Liver (tissue), 9 donors: ENCODE measurements around the gene DPP6. TPM values are rescaled to one million over a fixed set of nuclear protein-coding genes. Genes with fewer than 3 reads are reported as not detected.

Experiments
- DNase-seq: peaks from one replicate; pipeline ENCODE4 v3.0.0-alpha.2; 2017; ENCODE audit warnings: low spot score
- H3K27ac ChIP-seq, 2 donors: one replicate each; pipeline ENCODE4 v1.7.0; 2013; ENCODE audit warnings: inconsistent platforms in 2 of 2, low read length in 2 of 2, control low read depth in 1 of 2, low read depth in 1 of 2, mild to moderate bottlenecking in 1 of 2
- H3K27me3 ChIP-seq, 4 donors: one replicate each; pipeline versions ENCODE4 v1.6.1 to v1.7.0; 2013; ENCODE audit warnings: low read length in 3 of 4, inconsistent platforms in 1 of 4, mild to moderate bottlenecking in 1 of 4, moderate library complexity in 1 of 4; ENCODE audit not compliant: control insufficient read depth in 4 of 4, insufficient read depth in 4 of 4
- H3K36me3 ChIP-seq, 4 donors: one replicate each; pipeline versions ENCODE4 v1.6.1 to v1.7.0; 2013; ENCODE audit warnings: low read length in 3 of 4, mild to moderate bottlenecking in 3 of 4, low read depth in 1 of 4, moderate library complexity in 1 of 4; ENCODE audit not compliant: control insufficient read depth in 4 of 4, insufficient read depth in 3 of 4
- H3K4me1 ChIP-seq, 4 donors: one replicate each; pipeline versions ENCODE4 v1.6.1 to v1.7.0; 2013; ENCODE audit warnings: low read length in 3 of 4, mild to moderate bottlenecking in 3 of 4, moderate library complexity in 1 of 4; ENCODE audit not compliant: control insufficient read depth in 4 of 4, insufficient read depth in 4 of 4
- H3K4me3 ChIP-seq, 3 donors: one replicate each; pipeline versions ENCODE4 v1.6.1 to v1.7.0; 2013; ENCODE audit warnings: low read length in 3 of 3, control low read depth in 1 of 3, low read depth in 1 of 3, mild to moderate bottlenecking in 1 of 3
- H3K9ac ChIP-seq, 2 donors: one replicate each; pipeline ENCODE4 v1.7.0; 2013; ENCODE audit warnings: low read length in 2 of 2, mild to moderate bottlenecking in 2 of 2, moderate library complexity in 2 of 2, control low read depth in 1 of 2, low read depth in 1 of 2
- H3K9me3 ChIP-seq, 4 donors: one replicate each; pipeline versions ENCODE4 v1.6.1 to v1.7.0; 2013; ENCODE audit warnings: low read length in 3 of 4; ENCODE audit not compliant: control insufficient read depth in 4 of 4
- ATF3 ChIP-seq: IDR thresholded peaks from 2 replicates; pipeline ENCODE4 v1.6.1; 2016; ENCODE audit warnings: antibody characterized with exemption
- CTCF ChIP-seq: fragments of 150-350 bp; IDR thresholded peaks from 2 replicates; pipeline ENCODE4 v1.5.1; 2017; ENCODE audit warnings: improper control_type of control experiment, low read depth, low read length; ENCODE audit not compliant: missing input control
- EGR1 ChIP-seq, 2 donors: IDR thresholded peaks; 2 replicates each; pipeline ENCODE4 v1.6.1; 2016 to 2018; ENCODE audit warnings: antibody characterized with exemption in 2 of 2, low read depth in 2 of 2
- FOXA1 ChIP-seq: IDR thresholded peaks from 2 replicates; pipeline ENCODE4 v1.6.1; 2016; ENCODE audit warnings: antibody characterized with exemption
- FOXA2 ChIP-seq: IDR thresholded peaks from 2 replicates; pipeline ENCODE4 v1.6.1; 2016; ENCODE audit warnings: antibody characterized with exemption
- GABPA ChIP-seq, 2 donors: IDR thresholded peaks in 1 of 2; conservative IDR thresholded peaks in 1 of 2; 2 replicates each; pipeline ENCODE4 v1.6.1; 2016; ENCODE audit warnings: antibody characterized with exemption in 2 of 2, mild to moderate bottlenecking in 1 of 2, moderate library complexity in 1 of 2
- HNF4G ChIP-seq: IDR thresholded peaks from 2 replicates; pipeline ENCODE4 v1.6.1; 2016; ENCODE audit warnings: antibody characterized with exemption
- JUND ChIP-seq, 2 donors: IDR thresholded peaks; 2 replicates each; pipeline ENCODE4 v1.6.1; 2016; ENCODE audit warnings: antibody characterized with exemption in 2 of 2
- MAX ChIP-seq: IDR thresholded peaks from 2 replicates; pipeline ENCODE4 v1.6.1; 2016; ENCODE audit warnings: antibody characterized with exemption
- NR2F2 ChIP-seq: IDR thresholded peaks from 2 replicates; pipeline ENCODE4 v1.6.1; 2016; ENCODE audit warnings: antibody characterized with exemption
- RAD21 ChIP-seq, 2 donors: IDR thresholded peaks; 2 replicates each; pipeline ENCODE4 v1.6.1; 2016; ENCODE audit warnings: antibody characterized with exemption in 2 of 2, mild to moderate bottlenecking in 2 of 2
- REST ChIP-seq: IDR thresholded peaks from 2 replicates; pipeline ENCODE4 v1.6.1; 2016; ENCODE audit warnings: antibody characterized with exemption, mild to moderate bottlenecking
- RXRA ChIP-seq, 2 donors: IDR thresholded peaks; 2 replicates each; pipeline ENCODE4 v1.6.1; 2017 to 2018; ENCODE audit warnings: antibody characterized with exemption in 2 of 2, mild to moderate bottlenecking in 1 of 2
- SP1 ChIP-seq: IDR thresholded peaks from 2 replicates; pipeline ENCODE4 v1.6.1; 2018; ENCODE audit warnings: antibody characterized with exemption, mild to moderate bottlenecking
- YY1 ChIP-seq: IDR thresholded peaks from 2 replicates; pipeline ENCODE4 v1.6.1; 2016; ENCODE audit warnings: antibody characterized with exemption, mild to moderate bottlenecking
- ZBTB33 ChIP-seq: IDR thresholded peaks from 2 replicates; pipeline ENCODE4 v1.6.1; 2016; ENCODE audit warnings: antibody characterized with exemption
- WGBS: extraction: QIAGEN DNeasy Blood & Tissue Kit; methylation state at CpG from one replicate; pipeline ENCODE4 v1.1.7; 2013; 5-methylcytosine and 5-hydroxymethylcytosine counted together
- polyA plus RNA-seq, 2 donors: library from polyadenylated mRNA; stranded (reverse) in 1 of 2; unstranded in 1 of 2; fragments of 200-250 nt in 1 of 2; fragments of >200 nt in 1 of 2; fragmentation: Nextera tagmentation in 1 of 2; extraction: Ambion mirVana in 1 of 2; gene quantifications; one replicate each; pipeline versions ENCODE4 v1.2.1 to v1.2.3, GENCODE V29; 2013 to 2015
- total RNA-seq, 2 donors: library from RNA; depleted of rRNA; stranded (reverse); fragments of >200 nt; gene quantifications; one replicate each; pipeline ENCODE4 v1.2.3, GENCODE V29; 2014
- donor health status: healthy.
- donor health status: healthy.
- donor health status: healthy.
- donor health status: healthy.
- donor health status: healthy.

DPP6 gene
- total and polyA plus RNA-seq, 4 donors, result 0.01 TPM; not detected in 3

- TF ChIP-seq FOXA1 (no peak), CTCF (no peak), RXRA (IDR thresholded peaks at IDR 0.05) (no peak), HNF4G (no peak), MAX (no peak), JUND (IDR thresholded peaks at IDR 0.05) (no peak), FOXA2 (no peak), YY1 (no peak), SP1 (no peak), ATF3 (no peak), ZBTB33 (no peak)
- Histone ChIP-seq H3K9ac (no peak overlapping the region), H3K9me3 (no peaks in the 10 kb centered on the region), H3K27ac (no peak overlapping the region), H3K4me1 (no peaks in the 10 kb centered on the region), H3K27me3 (no peaks in the 10 kb centered on the region), H3K4me3 (no peak overlapping the region), H3K36me3 (no peaks in the 10 kb centered on the region)
- DNase-seq, result no peak
- WGBS, result 92% methylated on average over 27 of the region's 27 CpGs
These were observed 805.8 kb downstream of the DPP6 start for GRCh38 chr7:154857728-154858681.

- H3K9me3 ChIP-seq, result no peaks in the 10 kb centered on the region
- no peak for DNase-seq
- no peak overlapping the region for H3K27ac ChIP-seq
- H3K36me3 ChIP-seq, result no peaks in the 10 kb centered on the region
- no peaks in the 10 kb centered on the region for H3K4me1 ChIP-seq
- H3K9ac ChIP-seq, result no peak overlapping the region
- no peaks in the 10 kb centered on the region for H3K27me3 ChIP-seq
- H3K4me3 ChIP-seq, result no peak overlapping the region
- 95% methylated on average over 19 of the region's 19 CpGs for WGBS
- TF ChIP-seq RXRA (IDR thresholded peaks at IDR 0.05) (no peak), EGR1 (IDR thresholded peaks at IDR 0.05; ENCODE audit: low read depth in 2 of 2) (no peak), NR2F2 (no peak), SP1 (no peak), GABPA (IDR thresholded peaks at IDR 0.05 in 1 of 2, conservative IDR thresholded peaks at IDR 0.05 in 1 of 2) (no peak), ZBTB33 (no peak), YY1 (no peak), REST (no peak), MAX (no peak), HNF4G (no peak), RAD21 (IDR thresholded peaks at IDR 0.05) (no peak), CTCF (no peak), FOXA2 (no peak)
These were observed 806.8 kb downstream of the DPP6 start for GRCh38 chr7:154858836-154859537.
